HL-60 (cell line): Measurements from ENCODE around the gene GRIP2.

Source experiments
- CTCF ChIP-seq: IDR thresholded peaks from one replicate; pipeline ENCODE4 v1.5.1; 2011; ENCODE audit warnings: low read length, control low read depth, inconsistent platforms; ENCODE audit not compliant: insufficient read depth
- POLR2AphosphoS5 ChIP-seq: IDR thresholded peaks from 2 replicates; pipeline ENCODE4 v1.6.1; 2012; ENCODE audit warnings: low read depth
- SPI1 ChIP-seq: IDR thresholded peaks from 2 replicates; pipeline ENCODE4 v1.6.1; 2012; ENCODE audit warnings: low read depth, mild to moderate bottlenecking, borderline replicate concordance

- no peak for TF ChIP-seq CTCF
- no peak for TF ChIP-seq POLR2AphosphoS5
- no peak for TF ChIP-seq SPI1
Measured at GRCh38 chr3:14470461-14470860, 69.7 kb downstream of the GRIP2 start.
